OCI-LY3 (cell line): ENCODE data around the gene AUTS2.

Source experiments
- H2AFZ ChIP-seq: fragments of 200-600, 300-600 bp; shearing (Covaris generic); 2 replicates; pipeline ENCODE4 v1.6.0; 2014; ENCODE audit warnings: antibody characterized with exemption, low read depth, low read length
- H3K27ac ChIP-seq: fragments of 200-600, 300-600 bp; sonication (generic); 2 replicates; pipeline ENCODE4 v1.5.1; 2014; ENCODE audit warnings: mild to moderate bottlenecking, low read length, moderate library complexity, mixed read lengths
- H3K27me3 ChIP-seq: fragments of 200-600, 300-600 bp; sonication (generic); 2 replicates; pipeline ENCODE4 v1.6.1; 2014; ENCODE audit warnings: low read depth, low read length, mixed read lengths
- H3K36me3 ChIP-seq: fragments of 200-600, 300-600 bp; sonication (generic); replicated peaks from 2 replicates; pipeline ENCODE3; 2014; ENCODE audit warnings: low read depth, low read length, mixed read lengths
- H3K4me1 ChIP-seq: fragments of 300-600, 200-600 bp; sonication (generic); 2 replicates; pipeline ENCODE4 v1.6.1; 2014; ENCODE audit warnings: low read length, mixed read lengths
- H3K4me2 ChIP-seq: fragments of 200-600, 300-600 bp; sonication (generic); 2 replicates; pipeline ENCODE4 v1.6.1; 2014; ENCODE audit warnings: low read length, mixed read lengths
- H3K4me3 ChIP-seq: fragments of 300-600, 200-600 bp; sonication (generic); 2 replicates; pipeline ENCODE4 v1.5.1; 2014; ENCODE audit warnings: antibody characterized with exemption, mild to moderate bottlenecking, low read length, moderate library complexity
- H3K79me2 ChIP-seq: fragments of 300-600, 200-600 bp; shearing (Covaris generic); 2 replicates; pipeline ENCODE4 v1.6.1; 2014; ENCODE audit warnings: mild to moderate bottlenecking, low read length, mixed read lengths
- H3K9ac ChIP-seq: fragments of 300-600, 200-600 bp; shearing (Covaris generic); 2 replicates; pipeline ENCODE4 v1.6.0; 2014; ENCODE audit warnings: mild to moderate bottlenecking, low read length, moderate library complexity
- H3K9me3 ChIP-seq: fragments of 200-600, 300-600 bp; shearing (Covaris generic); 2 replicates; pipeline ENCODE4 v1.6.1; 2014; ENCODE audit warnings: low read length, mixed read lengths; ENCODE audit not compliant: insufficient read depth
- H4K20me1 ChIP-seq: fragments of 200-600, 300-600 bp; sonication (generic); 2 replicates; pipeline ENCODE4 v1.6.1; 2016; ENCODE audit warnings: low read length, mixed read lengths; ENCODE audit not compliant: insufficient read depth
- CTCF ChIP-seq: fragments of 200-600, 300-600 bp; sonication (generic); IDR thresholded peaks from 2 replicates; pipeline ENCODE4 v1.5.1; 2014; ENCODE audit warnings: antibody characterized with exemption, low read length, low read depth
- EZH2phosphoT487 ChIP-seq: fragments of 200-600 bp; shearing (Covaris generic); IDR thresholded peaks from 2 replicates; pipeline ENCODE4 v1.6.1; 2018; ENCODE audit warnings: antibody characterized with exemption, mixed run types, low read depth

AUTS2 gene

GRCh38 chr7:70752794-70753241 is 1154.5 kb downstream of the AUTS2 start:
- Histone ChIP-seq H3K4me2 (no peak overlapping the region), H3K27me3 (no peaks in the 10 kb centered on the region), H3K9me3 (no peaks in the 10 kb centered on the region), H4K20me1 (no peaks in the 10 kb centered on the region), H3K4me1 (no peaks in the 10 kb centered on the region), H3K79me2 (no peaks in the 10 kb centered on the region), H3K36me3 (no peaks in the 10 kb centered on the region), H3K4me3 (no peak overlapping the region), H3K27ac (no peak overlapping the region), H3K9ac (no peak overlapping the region), H2AFZ (no peak overlapping the region)
- TF ChIP-seq CTCF (no peak), EZH2phosphoT487 (no peak)

- H2AFZ ChIP-seq: no peak overlapping the region
- no peak overlapping the region for H3K27ac ChIP-seq
- no peaks in the 10 kb centered on the region for H4K20me1 ChIP-seq
- no peak overlapping the region for H3K4me2 ChIP-seq
- no peaks in the 10 kb centered on the region for H3K36me3 ChIP-seq
- no peak overlapping the region for H3K9ac ChIP-seq
- no peaks in the 10 kb centered on the region for H3K4me1 ChIP-seq
- no peaks in the 10 kb centered on the region for H3K79me2 ChIP-seq
- no peaks in the 10 kb centered on the region for H3K9me3 ChIP-seq
- H3K4me3 ChIP-seq: no peak overlapping the region
- no peaks in the 10 kb centered on the region for H3K27me3 ChIP-seq
- TF ChIP-seq CTCF (no peak), EZH2phosphoT487 (no peak)
Observed at GRCh38 chr7:70756789-70757188, 1158.5 kb downstream of the AUTS2 start.

GRCh38 chr7:70758646-70759045 is 1160.4 kb downstream of the AUTS2 start:
- no peak overlapping the region for H2AFZ ChIP-seq
- no peak overlapping the region for H3K27ac ChIP-seq
- H3K4me3 ChIP-seq: no peak overlapping the region
- no peaks in the 10 kb centered on the region for H3K79me2 ChIP-seq
- H3K27me3 ChIP-seq: no peaks in the 10 kb centered on the region
- H3K9ac ChIP-seq: no peak overlapping the region
- no peaks in the 10 kb centered on the region for H3K36me3 ChIP-seq
- H3K9me3 ChIP-seq: no peaks in the 10 kb centered on the region
- H3K4me1 ChIP-seq: no peaks in the 10 kb centered on the region
- H3K4me2 ChIP-seq: no peak overlapping the region
- no peaks in the 10 kb centered on the region for H4K20me1 ChIP-seq
- TF ChIP-seq CTCF (no peak), EZH2phosphoT487 (no peak)

GRCh38 chr7:70759674-70760073 is 1161.4 kb downstream of the AUTS2 start:
- no peaks in the 10 kb centered on the region for H3K4me1 ChIP-seq
- no peaks in the 10 kb centered on the region for H3K79me2 ChIP-seq
- H3K9ac ChIP-seq: no peak overlapping the region
- TF ChIP-seq CTCF (no peak), EZH2phosphoT487 (no peak)
- H3K9me3 ChIP-seq: no peaks in the 10 kb centered on the region
- H4K20me1 ChIP-seq: no peaks in the 10 kb centered on the region
- no peaks in the 10 kb centered on the region for H3K27me3 ChIP-seq
- H2AFZ ChIP-seq: no peak overlapping the region
- no peak overlapping the region for H3K4me3 ChIP-seq
- no peak overlapping the region for H3K4me2 ChIP-seq
- no peaks in the 10 kb centered on the region for H3K36me3 ChIP-seq
- no peak overlapping the region for H3K27ac ChIP-seq
